Kidney epithelial cell (primary cell): ENCODE data around the gene WWC2. TPM values are rescaled to one million over a fixed set of nuclear protein-coding genes. Genes with fewer than 3 reads are reported as not detected.

Source experiments
- DNase-seq: peaks from one replicate; pipeline ENCODE4 v3.0.0-alpha.2; 2010; ENCODE audit warnings: low read depth
- H3K27me3 ChIP-seq: 2 replicates; pipeline ENCODE4 v1.6.0; 2011; ENCODE audit warnings: low read length; ENCODE audit not compliant: control insufficient read depth, insufficient read depth
- H3K36me3 ChIP-seq: 2 replicates; pipeline ENCODE4 v1.5.1; 2011; ENCODE audit warnings: low read length; ENCODE audit not compliant: control insufficient read depth, insufficient read depth
- H3K4me3 ChIP-seq: 2 replicates; pipeline ENCODE4 v1.5.1; 2011; ENCODE audit warnings: low read depth, mild to moderate bottlenecking, control low read depth, low read length
- CTCF ChIP-seq: IDR thresholded peaks from 2 replicates; pipeline ENCODE4 v1.5.1; 2011; ENCODE audit warnings: mild to moderate bottlenecking, moderate library complexity, low read length, control low read depth, inconsistent platforms; ENCODE audit not compliant: insufficient read depth, poor library complexity, severe bottlenecking
- total RNA-seq: library from RNA; depleted of rRNA; stranded (reverse); fragments of >200 nt; gene quantifications from 2 replicates; pipeline ENCODE4 v1.2.3, GENCODE V29; 2015

The WWC2 gene
- total RNA-seq, 1 donor from 2014 or later: 29.0 TPM

GRCh38 chr4:183333983-183334382 lies 234.9 kb downstream of the WWC2 start:
- H3K27me3 ChIP-seq: no peaks in the 10 kb centered on the region
- no peaks in the 10 kb centered on the region for H3K36me3 ChIP-seq
- H3K4me3 ChIP-seq: no peak overlapping the region
- no peak for DNase-seq
- TF ChIP-seq CTCF: no peak

GRCh38 chr4:183335369-183335940 lies 236.4 kb downstream of the WWC2 start:
- no peak for TF ChIP-seq CTCF
- Histone ChIP-seq H3K27me3 (no peaks in the 10 kb centered on the region), H3K36me3 (no peaks in the 10 kb centered on the region), H3K4me3 (no peak overlapping the region)
- peak; percentile 76 for DNase-seq

- Histone ChIP-seq H3K36me3 (no peaks in the 10 kb centered on the region), H3K27me3 (no peaks in the 10 kb centered on the region), H3K4me3 (no peak overlapping the region)
- DNase-seq: no peak
- no peak for TF ChIP-seq CTCF
These were observed 238.3 kb downstream of the WWC2 start for GRCh38 chr4:183337349-183337748.

- DNase-seq: no peak
- Histone ChIP-seq H3K36me3 (no peaks in the 10 kb centered on the region), H3K27me3 (no peaks in the 10 kb centered on the region), H3K4me3 (no peak overlapping the region)
- TF ChIP-seq CTCF: no peak
These were observed 238.8 kb downstream of the WWC2 start for GRCh38 chr4:183337833-183338232.

GRCh38 chr4:183342541-183343533 lies 243.8 kb downstream of the WWC2 start:
- TF ChIP-seq CTCF: no peak
- no peak overlapping the region for H3K4me3 ChIP-seq
- no peak for DNase-seq
- H3K27me3 ChIP-seq: no peaks in the 10 kb centered on the region
- H3K36me3 ChIP-seq: no peaks in the 10 kb centered on the region
